Adrenal gland (tissue), 12 donors: Measurements from ENCODE around the gene SLC10A3. TPM values are rescaled to one million over a fixed set of nuclear protein-coding genes. Genes with fewer than 3 reads are reported as not detected.

Source experiments
- DNase-seq, 7 donors: peaks; one replicate each; pipeline ENCODE4 v3.0.0-alpha.2; 2019 to 2020
- H3K27ac ChIP-seq, 5 donors: fragments of 200-600 bp; sonication (generic) in 4 of 5; 1 replicate in 3 of 5; 2 replicates in 2 of 5; pipeline versions ENCODE4 v1.5.1 to v1.8.0; 2016 to 2020; ENCODE audit warnings: mild to moderate bottlenecking in 1 of 5
- H3K27me3 ChIP-seq: fragments of 200-600 bp; 2 replicates; pipeline ENCODE4 v1.8.0; 2021
- H3K36me3 ChIP-seq, 2 donors: fragments of 200-600 bp; replicated peaks in 1 of 2; 1 replicate in 1 of 2; 2 replicates in 1 of 2; pipeline versions ENCODE4 v1.5.1 to v1.8.0; 2018 to 2022
- H3K4me1 ChIP-seq, 2 donors: fragments of 200-600 bp; replicated peaks in 1 of 2; 1 replicate in 1 of 2; 2 replicates in 1 of 2; pipeline versions ENCODE4 v1.5.1 to v1.8.0; 2018 to 2021
- H3K4me3 ChIP-seq, 4 donors: fragments of 200-600 bp; sonication (generic) in 3 of 4; one replicate each; pipeline ENCODE4 v1.5.1; 2016 to 2018
- H3K9me3 ChIP-seq, 3 donors: fragments of 200-600 bp; sonication (generic) in 1 of 3; replicated peaks in 1 of 3; 1 replicate in 2 of 3; 2 replicates in 1 of 3; pipeline versions ENCODE4 v1.5.1 to v1.8.0; 2016 to 2021
- CTCF ChIP-seq, 6 experiments: fragments of 450-650 bp in 4 of 6; fragments of 200-600 bp in 2 of 6; sonication (generic) in 1 of 6; IDR thresholded peaks; 1 replicate in 5 of 6; 2 replicates in 1 of 6; pipeline versions ENCODE4 v1.5.1 to v1.8.0; 2016 to 2021; ENCODE audit warnings: antibody characterized with exemption in 6 of 6, mild to moderate bottlenecking in 2 of 6, moderate library complexity in 1 of 6
- POLR2A ChIP-seq, 2 donors: fragments of 450-650 bp; IDR thresholded peaks; one replicate each; pipeline ENCODE4 v1.6.1; 2017; ENCODE audit warnings: antibody characterized with exemption in 2 of 2, mild to moderate bottlenecking in 2 of 2, moderate library complexity in 1 of 2
- WGBS, 4 donors: extraction: QIAGEN DNeasy Blood & Tissue Kit in 2 of 4; methylation state at CpG; one replicate each; pipeline versions ENCODE4 v1.1.5 to v1.1.7; 2013 to 2017; 5-methylcytosine and 5-hydroxymethylcytosine counted together
- intact Hi-C, 2 donors: fragments of 100-400 bp; cut with DNase I; formaldehyde crosslinking; loops; one replicate each; pipeline versions ENCODE4 v1.14.1 to v1.15.0; 2022 to 2023
- polyA plus RNA-seq, 3 donors: library from polyadenylated mRNA; stranded (reverse); fragments of 200-250 nt in 2 of 3; fragments of 350-450 nt in 1 of 3; fragmentation: Illumina TruSeq in 1 of 3; extraction: RNeasy Lipid Tissue Mini Kit (QIAGEN cat#74804) in 1 of 3; gene quantifications; one replicate each; pipeline ENCODE4 v1.2.3, GENCODE V29; 2013 to 2014
- total RNA-seq, 9 donors: library from RNA; depleted of rRNA in 4 of 9; stranded (reverse); fragments of >200 nt in 4 of 9; fragments of 120-200 nt in 1 of 9; fragmentation: NEBNext Ultra II Directional in 1 of 9; extraction: Animal tissue kit (Norgen Biotek cat#: 25700) in 1 of 9; gene quantifications; one replicate each; pipeline versions ENCODE4 v1.1.0 to v1.2.4, GENCODE V29; 2013 to 2023
- donor health status: healthy with polysubstance abuse.
- donor health status: Bipolar disorder and iron deficiency.
- donor health status: DM: yes; HTN: yes; CAD: no.
- donor health status: DM: no; HTN: no; CAD: no.
- donor health status: DM: no; HTN: no; CAD: no.
- donor health status: DM: yes; HTN: yes; CAD: no.

The SLC10A3 gene
- total and polyA plus RNA-seq, 12 donors: 8.7 to 33.4 (median 27.8) TPM

- H3K36me3 ChIP-seq: peaks cover 0 to 46% of the 10 kb centered on the region in 2 donors
- WGBS, 4 donors: 48 to 80% (median 62%) methylated on average over 2 to 13 of the region's 13 CpGs
- peak overlapping the region in 3 of 5 donors; percentile 75 to 92 (median 79) for H3K27ac ChIP-seq
- peaks cover 0 to 15% of the 10 kb centered on the region in 2 donors for H3K4me1 ChIP-seq
- no peaks in the 10 kb centered on the region for H3K9me3 ChIP-seq
- H3K27me3 ChIP-seq: no peaks in the 10 kb centered on the region
- no peak for DNase-seq
- H3K4me3 ChIP-seq: peak overlapping the region in 2 of 4 donors; percentile 24 to 65
- intact Hi-C loops: no loop called here
- TF ChIP-seq CTCF (IDR thresholded peaks at IDR 0.05) (no peak), POLR2A (IDR thresholded peaks at IDR 0.05) (no peak)
Measured at GRCh38 chrX:154444755-154445246, 45.6 kb downstream of the SLC10A3 start.

- intact Hi-C loops: no loop called here
Measured at GRCh38 chrX:154443992-154444754, 46.3 kb downstream of the SLC10A3 start, which contains the start of gene FAM50A. Gene FAM50A (plus strand): TSS chrX:154444141. CDS start chrX:154444236, 95 bp downstream.

GRCh38 chrX:154443479-154443910 is 46.9 kb downstream of the SLC10A3 start:
- Histone ChIP-seq H3K4me1 (peaks cover 0 to 18% of the 10 kb centered on the region in 2 donors), H3K36me3 (peaks cover 0 to 42% of the 10 kb centered on the region in 2 donors), H3K27me3 (no peaks in the 10 kb centered on the region), H3K27ac (peak overlapping the region in 4 of 5 donors; percentile 75 to 92 (median 82)), H3K4me3 (peak overlapping the region in 1 of 4 donors; percentile 65), H3K9me3 (no peaks in the 10 kb centered on the region)
- WGBS, 4 donors: 0 to 41% (median 23%) methylated on average over 2 to 10 of the region's 10 CpGs
- TF ChIP-seq CTCF (IDR thresholded peaks at IDR 0.05) (no peak), POLR2A (IDR thresholded peaks at IDR 0.05) (no peak)
- intact Hi-C loops: no loop called here
- DNase-seq: no peak

More at GRCh38 chrX:154443992-154444754, 46.3 kb downstream of the SLC10A3 start, which contains the start of gene FAM50A:
- Histone ChIP-seq H3K4me1 (peaks cover 0 to 15% of the 10 kb centered on the region in 2 donors), H3K4me3 (peak within 1 kb of the TSS in 3 of 4 donors; percentile 24 to 65 (median 56)), H3K27me3 (no peaks in the 10 kb centered on the region), H3K27ac (peak within 1 kb of the TSS in 4 of 5 donors; percentile 75 to 92 (median 82)), H3K9me3 (no peaks in the 10 kb centered on the region), H3K36me3 (peaks cover 0 to 45% of the 10 kb centered on the region in 2 donors)
- 1 to 45% (median 23%) methylated on average over 13 to 70 of the region's 94 CpGs; no CpG with 5 or more reads in 1 of the 4 donors for WGBS, 4 donors
- TF ChIP-seq CTCF (IDR thresholded peaks at IDR 0.05) (peak in 2 of 6 experiments; percentile 10 to 23), POLR2A (IDR thresholded peaks at IDR 0.05) (peak; percentile 52 to 61)
- peak; percentile 68 to 87 (median 80) for DNase-seq

- no peak overlapping the region for H3K27ac ChIP-seq
- H3K27me3 ChIP-seq: no peaks in the 10 kb centered on the region
- intact Hi-C loops: no loop called here
- peaks cover 0 to 38% of the 10 kb centered on the region in 2 donors for H3K36me3 ChIP-seq
- DNase-seq: no peak
- H3K9me3 ChIP-seq: no peaks in the 10 kb centered on the region
- peaks cover 0 to 22% of the 10 kb centered on the region in 2 donors for H3K4me1 ChIP-seq
- WGBS, 4 donors: 77 to 84% (median 82%) methylated on average over 8 to 21 of the region's 21 CpGs
- TF ChIP-seq POLR2A (IDR thresholded peaks at IDR 0.05) (no peak), CTCF (IDR thresholded peaks at IDR 0.05) (no peak)
- H3K4me3 ChIP-seq: no peak overlapping the region
Measured at GRCh38 chrX:154441984-154442707, 48.3 kb downstream of the SLC10A3 start.
